Measurements from ENCODE around the gene RELT. TPM values are rescaled to one million over a fixed set of nuclear protein-coding genes. Genes with fewer than 3 reads are reported as not detected.

The RELT gene
- total RNA-seq: 10 to 100 TPM; 22.0 to 24.6 TPM

GRCh38 chr11:73376160-73376802 is at the start of gene RELT:
Gene RELT (plus strand): TSS chr11:73376399. CDS start chr11:73389137, 12,738 bp downstream.
- Mint-ChIP-seq H3K4me3 (peak within 1 kb of the TSS; percentile 94), H3K9me3 (no peaks in the 10 kb centered on the region), H3K27me3 (no peaks in the 10 kb centered on the region), H3K4me1 (peaks cover 46% of the 10 kb centered on the region), H3K27ac (peak within 1 kb of the TSS; percentile 95), H3K36me3 (ENCODE audit: low read depth) (peaks cover 5% of the 10 kb centered on the region)
- DNase-seq: peak; percentile 90
- CTCF ChIA-PET: interaction anchor here (0.5 to 2.0 kb wide), 11 partner anchors 11 to 235 kb away, joined by 3 to 8 read pairs (median 4); no protein-coding TSS in a partner anchor
- POLR2A ChIA-PET: interaction anchor here (0.6 kb wide), 1 partner anchor 267 kb away, joined by 3 read pairs; no protein-coding TSS in a partner anchor

GRCh38 chr11:73326929-73327811 is 49.0 kb upstream of the RELT start:
- DNase-seq: no peak
- no peaks in the 10 kb centered on the region for H3K9me3 Mint-ChIP-seq
- H3K27me3 Mint-ChIP-seq: no peaks in the 10 kb centered on the region
- H3K4me3 Mint-ChIP-seq: no peak overlapping the region
- no peaks in the 10 kb centered on the region for H3K36me3 Mint-ChIP-seq (ENCODE audit: low read depth)
- H3K27ac Mint-ChIP-seq: no peak overlapping the region
- H3K4me1 Mint-ChIP-seq: no peaks in the 10 kb centered on the region
- ChIA-PET CTCF (interaction anchor here (0.9 to 1.8 kb wide), 4 partner anchors 14 to 38 kb away, joined by 3 to 7 read pairs (median 4); no protein-coding TSS in a partner anchor), POLR2A (no interaction called here)

GRCh38 chr11:73327812-73328364 is 48.3 kb upstream of the RELT start:
- no peaks in the 10 kb centered on the region for H3K36me3 Mint-ChIP-seq (ENCODE audit: low read depth)
- CTCF ChIA-PET: interaction anchor here (0.7 to 0.9 kb wide), 3 partner anchors 21 to 39 kb away, joined by 3 to 7 read pairs (median 3); no protein-coding TSS in a partner anchor

GRCh38 chr11:73330569-73331093 is 45.6 kb upstream of the RELT start:
- H3K4me1 Mint-ChIP-seq: no peaks in the 10 kb centered on the region
- ChIA-PET POLR2A (no interaction called here), CTCF (interaction anchor here (0.9 kb wide), 1 partner anchor 20 kb away, joined by 3 read pairs; no protein-coding TSS in a partner anchor)
- no peak overlapping the region for H3K4me3 Mint-ChIP-seq
- no peaks in the 10 kb centered on the region for H3K9me3 Mint-ChIP-seq
- no peaks in the 10 kb centered on the region for H3K36me3 Mint-ChIP-seq (ENCODE audit: low read depth)
- no peak for DNase-seq
- H3K27me3 Mint-ChIP-seq: no peaks in the 10 kb centered on the region
- H3K27ac Mint-ChIP-seq: no peak overlapping the region

More at GRCh38 chr11:73327812-73328364, 48.3 kb upstream of the RELT start:
- POLR2A ChIA-PET: no interaction called here
- Mint-ChIP-seq H3K4me3 (no peak overlapping the region), H3K9me3 (no peaks in the 10 kb centered on the region), H3K27ac (no peak overlapping the region), H3K4me1 (no peaks in the 10 kb centered on the region), H3K27me3 (no peaks in the 10 kb centered on the region)
- no peak for DNase-seq

- no peak overlapping the region for H3K27ac Mint-ChIP-seq
- no peaks in the 10 kb centered on the region for H3K27me3 Mint-ChIP-seq
- no peak overlapping the region for H3K4me3 Mint-ChIP-seq
- no peak for DNase-seq
- H3K9me3 Mint-ChIP-seq: no peaks in the 10 kb centered on the region
- ChIA-PET POLR2A (no interaction called here), CTCF (interaction anchor here (0.9 to 1.1 kb wide), 2 partner anchors 20 to 74 kb away, joined by 3 read pairs; no protein-coding TSS in a partner anchor)
- H3K4me1 Mint-ChIP-seq: no peaks in the 10 kb centered on the region
- no peaks in the 10 kb centered on the region for H3K36me3 Mint-ChIP-seq (ENCODE audit: low read depth)
Observed at GRCh38 chr11:73331138-73331916, 44.9 kb upstream of the RELT start.

- Mint-ChIP-seq H3K4me1 (no peaks in the 10 kb centered on the region), H3K4me3 (no peak overlapping the region), H3K9me3 (no peaks in the 10 kb centered on the region), H3K36me3 (ENCODE audit: low read depth) (no peaks in the 10 kb centered on the region), H3K27me3 (no peaks in the 10 kb centered on the region), H3K27ac (no peak overlapping the region)
- ChIA-PET POLR2A (no interaction called here), CTCF (interaction anchor here (1.0 to 4.0 kb wide), 5 partner anchors 18 to 44 kb away, joined by 3 to 13 read pairs (median 3); no protein-coding TSS in a partner anchor)
- DNase-seq: no peak
Observed at GRCh38 chr11:73333173-73333572, 43.0 kb upstream of the RELT start.

- Mint-ChIP-seq H3K4me1 (no peaks in the 10 kb centered on the region), H3K36me3 (ENCODE audit: low read depth) (no peaks in the 10 kb centered on the region), H3K9me3 (no peaks in the 10 kb centered on the region), H3K27me3 (no peaks in the 10 kb centered on the region), H3K27ac (peak overlapping the region; percentile 55), H3K4me3 (no peak overlapping the region)
- CTCF ChIA-PET: interaction anchor here (1.0 to 4.3 kb wide), 6 partner anchors 11 to 44 kb away, joined by 3 to 26 read pairs (median 6); no protein-coding TSS in a partner anchor
- DNase-seq: no peak
- POLR2A ChIA-PET: no interaction called here
Observed at GRCh38 chr11:73333640-73334383, 42.4 kb upstream of the RELT start.

- ChIA-PET CTCF (interaction anchor here (0.7 to 4.3 kb wide), 16 partner anchors 11 to 327 kb away, joined by 3 to 34 read pairs (median 8); no protein-coding TSS in a partner anchor), POLR2A (no interaction called here)
- H3K4me1 Mint-ChIP-seq: no peaks in the 10 kb centered on the region
- no peaks in the 10 kb centered on the region for H3K36me3 Mint-ChIP-seq (ENCODE audit: low read depth)
- no peak overlapping the region for H3K27ac Mint-ChIP-seq
- H3K4me3 Mint-ChIP-seq: no peak overlapping the region
- no peaks in the 10 kb centered on the region for H3K9me3 Mint-ChIP-seq
- H3K27me3 Mint-ChIP-seq: no peaks in the 10 kb centered on the region
- no peak for DNase-seq
Observed at GRCh38 chr11:73334384-73335203, 41.6 kb upstream of the RELT start.

- Mint-ChIP-seq H3K36me3 (ENCODE audit: low read depth) (no peaks in the 10 kb centered on the region), H3K9me3 (no peaks in the 10 kb centered on the region), H3K27ac (no peak overlapping the region), H3K4me3 (no peak overlapping the region), H3K4me1 (no peaks in the 10 kb centered on the region), H3K27me3 (no peaks in the 10 kb centered on the region)
- peak; percentile 78 for DNase-seq
- ChIA-PET CTCF (interaction anchor here (0.6 to 4.3 kb wide), 20 partner anchors 12 to 1494 kb away, joined by 3 to 34 read pairs (median 7); no protein-coding TSS in a partner anchor), POLR2A (no interaction called here)
Observed at GRCh38 chr11:73335204-73335923, 40.8 kb upstream of the RELT start.

- no peaks in the 10 kb centered on the region for H3K9me3 Mint-ChIP-seq
- H3K4me3 Mint-ChIP-seq: no peak overlapping the region
- H3K27ac Mint-ChIP-seq: no peak overlapping the region
- no peak for DNase-seq
- H3K36me3 Mint-ChIP-seq (ENCODE audit: low read depth): no peaks in the 10 kb centered on the region
- POLR2A ChIA-PET: no interaction called here
- CTCF ChIA-PET: interaction anchor here (0.6 to 4.3 kb wide), 6 partner anchors 13 to 528 kb away, joined by 3 to 34 read pairs (median 6); no protein-coding TSS in a partner anchor
- H3K4me1 Mint-ChIP-seq: no peaks in the 10 kb centered on the region
- no peaks in the 10 kb centered on the region for H3K27me3 Mint-ChIP-seq
Observed at GRCh38 chr11:73337846-73338245, 38.4 kb upstream of the RELT start.
